HepG2 (cell line): ENCODE results near the gene CYBC1. TPM values are rescaled to one million over a fixed set of nuclear protein-coding genes. Genes with fewer than 3 reads are reported as not detected.

Experiments
- CCDC6 ChIP-seq: sonication (generic); formaldehyde crosslinking; IDR thresholded peaks from 2 replicates; pipeline ENCODE4 v1.8.1; 2022; ENCODE audit warnings: mild to moderate bottlenecking, missing genetic modification reagents, moderate library complexity
- HCFC1 ChIP-seq: fragments of 150-350 bp; IDR thresholded peaks from 2 replicates; pipeline ENCODE4 v1.6.1; 2014; ENCODE audit warnings: low read depth, low read length
- MED1 ChIP-seq: sonication (generic); formaldehyde crosslinking; IDR thresholded peaks from 2 replicates; pipeline ENCODE4 v1.4.0; 2020; ENCODE audit warnings: missing genetic modification reagents
- SP5 ChIP-seq: IDR thresholded peaks from 2 replicates; pipeline ENCODE4 v1.6.1; 2016; ENCODE audit warnings: low read depth, borderline replicate concordance
- ZBTB8A ChIP-seq: sonication (generic); formaldehyde crosslinking; IDR thresholded peaks from 2 replicates; pipeline ENCODE4 v1.4.0; 2020; ENCODE audit warnings: mild to moderate bottlenecking, low read depth, missing genetic modification reagents, borderline replicate concordance
- ZFP36 ChIP-seq: fragments of 150-350 bp; IDR thresholded peaks from 2 replicates; pipeline ENCODE4 v1.6.1; 2018; ENCODE audit warnings: borderline replicate concordance, low read length, low read depth; ENCODE audit not compliant: partially characterized antibody
- ZNF180 ChIP-seq: sonication (generic); formaldehyde crosslinking; IDR thresholded peaks from 2 replicates; pipeline ENCODE4 v1.4.0; 2020; ENCODE audit warnings: low read depth, missing genetic modification reagents, borderline replicate concordance
- ZNF232 ChIP-seq: sonication (generic); formaldehyde crosslinking; IDR thresholded peaks from 2 replicates; pipeline ENCODE4 v1.4.0; 2020; ENCODE audit warnings: missing genetic modification reagents, borderline replicate concordance
- ZNF501 ChIP-seq: sonication (generic); formaldehyde crosslinking; IDR thresholded peaks from 2 replicates; pipeline ENCODE4 v1.5.1; 2020; ENCODE audit warnings: mild to moderate bottlenecking, moderate library complexity, missing genetic modification reagents
- ZNF747 ChIP-seq: sonication (generic); formaldehyde crosslinking; IDR thresholded peaks from 2 replicates; pipeline ENCODE4 v1.8.1; 2023; ENCODE audit warnings: missing genetic modification reagents, mild to moderate bottlenecking, borderline replicate concordance
- ZNF777 ChIP-seq: sonication (generic); formaldehyde crosslinking; IDR thresholded peaks from 2 replicates; pipeline ENCODE4 v1.4.0; 2020; ENCODE audit warnings: missing genetic modification reagents
- ZNF781 ChIP-seq: sonication (generic); formaldehyde crosslinking; IDR thresholded peaks from 2 replicates; pipeline ENCODE4 v1.5.1; 2020; ENCODE audit warnings: borderline replicate concordance, mild to moderate bottlenecking, missing genetic modification reagents; ENCODE audit errors: not compliant biosample characterization
- polyA plus RNA-seq, 8 experiments: library from polyadenylated mRNA; depleted of rRNA in 3 of 8; stranded (reverse) in 7 of 8; unstranded in 1 of 8; fragments of >200 nt; fragmentation: Illumina TruSeq in 4 of 8; extraction: Trizol in 4 of 8; gene quantifications; 2 replicates each; pipeline versions ENCODE4 v1.2.1 to v1.2.3, GENCODE V29; 2011 to 2016; ENCODE audit warnings: low read depth in 4 of 8, missing spikeins in 1 of 8, mixed read lengths in 1 of 8; ENCODE audit not compliant: insufficient read depth in 1 of 8
- total RNA-seq, 5 experiments: library from RNA; depleted of rRNA; stranded (reverse); fragments of >200 nt; fragmentation: Illumina TruSeq; extraction: Trizol; gene quantifications; 2 replicates each; pipeline ENCODE4 v1.2.3, GENCODE V29; 2016; ENCODE audit warnings: low read depth in 1 of 5
- TF ChIP-seq, protein P1 (sequence below): sonication (generic); formaldehyde crosslinking; IDR thresholded peaks from 2 replicates; pipeline ENCODE4 v1.4.0; 2020; ENCODE audit warnings: mild to moderate bottlenecking, missing genetic modification reagents, borderline replicate concordance
- TF ChIP-seq, protein P2 (sequence below): IDR thresholded peaks from 2 replicates; pipeline ENCODE4 v1.4.0; 2020; ENCODE audit warnings: mild to moderate bottlenecking, missing genetic modification reagents
- TF ChIP-seq, protein P3 (sequence below): sonication (generic); formaldehyde crosslinking; IDR thresholded peaks from 2 replicates; pipeline ENCODE4 v1.5.1; 2020; ENCODE audit warnings: missing genetic modification reagents, mild to moderate bottlenecking, borderline replicate concordance
- TF ChIP-seq, protein P4 (sequence below): sonication (generic); formaldehyde crosslinking; IDR thresholded peaks from 2 replicates; pipeline ENCODE4 v1.8.0; 2022; ENCODE audit warnings: mild to moderate bottlenecking, missing genetic modification reagents; ENCODE audit not compliant: insufficient replicate concordance

Gene CYBC1
- total and polyA plus RNA-seq, 2 of the 13 experiments (the other 11 are each of a cell fraction or from before 2014, with no cell fraction given) = 43.4 to 44.1 TPM

DNA sequence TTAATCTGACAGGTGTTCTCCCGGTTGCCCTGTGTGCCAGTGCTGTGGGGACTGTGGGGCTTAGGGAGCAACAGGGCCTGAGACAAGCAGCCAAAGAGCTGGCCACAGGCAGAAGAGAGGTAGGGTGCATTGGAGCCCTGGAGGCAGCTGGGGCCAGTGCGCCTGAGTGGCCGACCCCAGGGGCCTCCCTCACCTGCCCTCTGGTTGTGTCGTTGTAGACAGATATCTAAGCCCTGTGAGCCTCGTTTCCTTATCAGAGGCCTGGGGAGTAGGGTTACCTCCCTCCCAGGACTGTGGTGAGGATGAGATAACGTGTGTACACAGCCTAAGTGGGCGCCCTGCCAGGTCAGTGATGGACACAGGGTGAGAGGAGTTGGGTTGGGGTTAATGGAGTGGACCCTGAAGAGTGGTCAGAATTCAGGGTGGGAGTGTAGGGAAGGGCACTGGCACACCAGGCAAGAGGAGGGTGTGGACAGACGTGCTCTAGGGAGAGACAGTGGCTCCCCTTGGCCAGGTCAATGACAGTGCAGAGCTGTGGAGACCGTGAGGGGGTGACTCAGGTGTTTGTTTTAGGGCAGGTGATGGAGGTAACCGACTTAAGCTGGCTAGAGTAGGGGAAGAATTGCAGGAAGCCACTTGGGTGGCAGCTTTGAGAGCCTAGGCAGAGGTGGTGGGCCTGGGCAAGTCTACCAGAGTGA is 11.4 kb upstream of the CYBC1 start (continued):
- TF ChIP-seq ZNF747 (CRISPR knock-in tag) = peak; percentile 56; the same call in 1 of the 2 replicates
- no peak for TF ChIP-seq CCDC6 (CRISPR knock-in tag)
- TF ChIP-seq, protein P1, sequence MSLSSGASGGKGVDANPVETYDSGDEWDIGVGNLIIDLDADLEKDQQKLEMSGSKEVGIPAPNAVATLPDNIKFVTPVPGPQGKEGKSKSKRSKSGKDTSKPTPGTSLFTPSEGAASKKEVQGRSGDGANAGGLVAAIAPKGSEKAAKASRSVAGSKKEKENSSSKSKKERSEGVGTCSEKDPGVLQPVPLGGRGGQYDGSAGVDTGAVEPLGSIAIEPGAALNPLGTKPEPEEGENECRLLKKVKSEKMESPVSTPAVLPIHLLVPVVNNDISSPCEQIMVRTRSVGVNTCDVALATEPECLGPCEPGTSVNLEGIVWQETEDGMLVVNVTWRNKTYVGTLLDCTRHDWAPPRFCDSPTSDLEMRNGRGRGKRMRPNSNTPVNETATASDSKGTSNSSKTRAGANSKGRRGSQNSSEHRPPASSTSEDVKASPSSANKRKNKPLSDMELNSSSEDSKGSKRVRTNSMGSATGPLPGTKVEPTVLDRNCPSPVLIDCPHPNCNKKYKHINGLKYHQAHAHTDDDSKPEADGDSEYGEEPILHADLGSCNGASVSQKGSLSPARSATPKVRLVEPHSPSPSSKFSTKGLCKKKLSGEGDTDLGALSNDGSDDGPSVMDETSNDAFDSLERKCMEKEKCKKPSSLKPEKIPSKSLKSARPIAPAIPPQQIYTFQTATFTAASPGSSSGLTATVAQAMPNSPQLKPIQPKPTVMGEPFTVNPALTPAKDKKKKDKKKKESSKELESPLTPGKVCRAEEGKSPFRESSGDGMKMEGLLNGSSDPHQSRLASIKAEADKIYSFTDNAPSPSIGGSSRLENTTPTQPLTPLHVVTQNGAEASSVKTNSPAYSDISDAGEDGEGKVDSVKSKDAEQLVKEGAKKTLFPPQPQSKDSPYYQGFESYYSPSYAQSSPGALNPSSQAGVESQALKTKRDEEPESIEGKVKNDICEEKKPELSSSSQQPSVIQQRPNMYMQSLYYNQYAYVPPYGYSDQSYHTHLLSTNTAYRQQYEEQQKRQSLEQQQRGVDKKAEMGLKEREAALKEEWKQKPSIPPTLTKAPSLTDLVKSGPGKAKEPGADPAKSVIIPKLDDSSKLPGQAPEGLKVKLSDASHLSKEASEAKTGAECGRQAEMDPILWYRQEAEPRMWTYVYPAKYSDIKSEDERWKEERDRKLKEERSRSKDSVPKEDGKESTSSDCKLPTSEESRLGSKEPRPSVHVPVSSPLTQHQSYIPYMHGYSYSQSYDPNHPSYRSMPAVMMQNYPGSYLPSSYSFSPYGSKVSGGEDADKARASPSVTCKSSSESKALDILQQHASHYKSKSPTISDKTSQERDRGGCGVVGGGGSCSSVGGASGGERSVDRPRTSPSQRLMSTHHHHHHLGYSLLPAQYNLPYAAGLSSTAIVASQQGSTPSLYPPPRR (CRISPR knock-in tag) = peak; percentile 48; the same call in 1 of the 2 replicates
- no peak for TF ChIP-seq SP5
- no peak for TF ChIP-seq ZNF180
- TF ChIP-seq ZNF777 (CRISPR knock-in tag) = no peak
- TF ChIP-seq, protein P2, sequence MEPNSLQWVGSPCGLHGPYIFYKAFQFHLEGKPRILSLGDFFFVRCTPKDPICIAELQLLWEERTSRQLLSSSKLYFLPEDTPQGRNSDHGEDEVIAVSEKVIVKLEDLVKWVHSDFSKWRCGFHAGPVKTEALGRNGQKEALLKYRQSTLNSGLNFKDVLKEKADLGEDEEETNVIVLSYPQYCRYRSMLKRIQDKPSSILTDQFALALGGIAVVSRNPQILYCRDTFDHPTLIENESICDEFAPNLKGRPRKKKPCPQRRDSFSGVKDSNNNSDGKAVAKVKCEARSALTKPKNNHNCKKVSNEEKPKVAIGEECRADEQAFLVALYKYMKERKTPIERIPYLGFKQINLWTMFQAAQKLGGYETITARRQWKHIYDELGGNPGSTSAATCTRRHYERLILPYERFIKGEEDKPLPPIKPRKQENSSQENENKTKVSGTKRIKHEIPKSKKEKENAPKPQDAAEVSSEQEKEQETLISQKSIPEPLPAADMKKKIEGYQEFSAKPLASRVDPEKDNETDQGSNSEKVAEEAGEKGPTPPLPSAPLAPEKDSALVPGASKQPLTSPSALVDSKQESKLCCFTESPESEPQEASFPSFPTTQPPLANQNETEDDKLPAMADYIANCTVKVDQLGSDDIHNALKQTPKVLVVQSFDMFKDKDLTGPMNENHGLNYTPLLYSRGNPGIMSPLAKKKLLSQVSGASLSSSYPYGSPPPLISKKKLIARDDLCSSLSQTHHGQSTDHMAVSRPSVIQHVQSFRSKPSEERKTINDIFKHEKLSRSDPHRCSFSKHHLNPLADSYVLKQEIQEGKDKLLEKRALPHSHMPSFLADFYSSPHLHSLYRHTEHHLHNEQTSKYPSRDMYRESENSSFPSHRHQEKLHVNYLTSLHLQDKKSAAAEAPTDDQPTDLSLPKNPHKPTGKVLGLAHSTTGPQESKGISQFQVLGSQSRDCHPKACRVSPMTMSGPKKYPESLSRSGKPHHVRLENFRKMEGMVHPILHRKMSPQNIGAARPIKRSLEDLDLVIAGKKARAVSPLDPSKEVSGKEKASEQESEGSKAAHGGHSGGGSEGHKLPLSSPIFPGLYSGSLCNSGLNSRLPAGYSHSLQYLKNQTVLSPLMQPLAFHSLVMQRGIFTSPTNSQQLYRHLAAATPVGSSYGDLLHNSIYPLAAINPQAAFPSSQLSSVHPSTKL (CRISPR knock-in tag) = peak; percentile 56; the same call in 1 of the 2 replicates
- TF ChIP-seq HCFC1 = no peak
- TF ChIP-seq, protein P3, sequence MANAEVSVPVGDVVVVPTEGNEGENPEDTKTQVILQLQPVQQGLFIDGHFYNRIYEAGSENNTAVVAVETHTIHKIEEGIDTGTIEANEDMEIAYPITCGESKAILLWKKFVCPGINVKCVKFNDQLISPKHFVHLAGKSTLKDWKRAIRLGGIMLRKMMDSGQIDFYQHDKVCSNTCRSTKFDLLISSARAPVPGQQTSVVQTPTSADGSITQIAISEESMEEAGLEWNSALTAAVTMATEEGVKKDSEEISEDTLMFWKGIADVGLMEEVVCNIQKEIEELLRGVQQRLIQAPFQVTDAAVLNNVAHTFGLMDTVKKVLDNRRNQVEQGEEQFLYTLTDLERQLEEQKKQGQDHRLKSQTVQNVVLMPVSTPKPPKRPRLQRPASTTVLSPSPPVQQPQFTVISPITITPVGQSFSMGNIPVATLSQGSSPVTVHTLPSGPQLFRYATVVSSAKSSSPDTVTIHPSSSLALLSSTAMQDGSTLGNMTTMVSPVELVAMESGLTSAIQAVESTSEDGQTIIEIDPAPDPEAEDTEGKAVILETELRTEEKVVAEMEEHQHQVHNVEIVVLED (CRISPR knock-in tag) = peak; percentile 38; the same call in 1 of the 2 replicates
- TF ChIP-seq ZBTB8A = no peak
- no peak for TF ChIP-seq ZNF232
- TF ChIP-seq ZFP36 = no peak
- TF ChIP-seq, protein P4, sequence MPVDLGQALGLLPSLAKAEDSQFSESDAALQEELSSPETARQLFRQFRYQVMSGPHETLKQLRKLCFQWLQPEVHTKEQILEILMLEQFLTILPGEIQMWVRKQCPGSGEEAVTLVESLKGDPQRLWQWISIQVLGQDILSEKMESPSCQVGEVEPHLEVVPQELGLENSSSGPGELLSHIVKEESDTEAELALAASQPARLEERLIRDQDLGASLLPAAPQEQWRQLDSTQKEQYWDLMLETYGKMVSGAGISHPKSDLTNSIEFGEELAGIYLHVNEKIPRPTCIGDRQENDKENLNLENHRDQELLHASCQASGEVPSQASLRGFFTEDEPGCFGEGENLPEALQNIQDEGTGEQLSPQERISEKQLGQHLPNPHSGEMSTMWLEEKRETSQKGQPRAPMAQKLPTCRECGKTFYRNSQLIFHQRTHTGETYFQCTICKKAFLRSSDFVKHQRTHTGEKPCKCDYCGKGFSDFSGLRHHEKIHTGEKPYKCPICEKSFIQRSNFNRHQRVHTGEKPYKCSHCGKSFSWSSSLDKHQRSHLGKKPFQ (CRISPR knock-in tag) = no peak
- no peak for TF ChIP-seq ZNF781 (CRISPR knock-in tag)
- TF ChIP-seq ZNF501 (CRISPR knock-in tag) = peak; percentile 57; the same call in 1 of the 2 replicates
- TF ChIP-seq MED1 (CRISPR knock-in tag) = peak; percentile 70; the same call in 1 of the 2 replicates
